Activated naive CD8-positive, alpha-beta T cell (primary cell): ENCODE results near the gene GAN.

Experiments
- H3K27ac Mint-ChIP-seq: one replicate; pipeline ENCODE4 v1.8.0; 2021; ENCODE audit warnings: mixed read lengths
- H3K27me3 Mint-ChIP-seq: one replicate; pipeline ENCODE4 v1.8.0; 2021; ENCODE audit warnings: mixed read lengths
- H3K36me3 Mint-ChIP-seq: one replicate; pipeline ENCODE4 v1.8.0; 2021; ENCODE audit warnings: mixed read lengths
- H3K4me1 Mint-ChIP-seq: one replicate; pipeline ENCODE4 v1.8.0; 2021; ENCODE audit warnings: low read depth, mixed read lengths
- H3K4me3 Mint-ChIP-seq: one replicate; pipeline ENCODE4 v1.8.0; 2021; ENCODE audit warnings: mild to moderate bottlenecking, mixed read lengths
- H3K9me3 Mint-ChIP-seq: one replicate; pipeline ENCODE4 v1.8.0; 2021; ENCODE audit warnings: low read depth, mixed read lengths

GAN gene

GRCh38 chr16:81284995-81285600 lies 29.7 kb upstream of the GAN start:
- no peaks in the 10 kb centered on the region for H3K36me3 Mint-ChIP-seq
- no peaks in the 10 kb centered on the region for H3K4me1 Mint-ChIP-seq
- no peaks in the 10 kb centered on the region for H3K27me3 Mint-ChIP-seq
- no peak overlapping the region for H3K27ac Mint-ChIP-seq
- H3K4me3 Mint-ChIP-seq, result no peak overlapping the region
- no peaks in the 10 kb centered on the region for H3K9me3 Mint-ChIP-seq

GRCh38 chr16:81286190-81286589 lies 28.6 kb upstream of the GAN start:
- Mint-ChIP-seq H3K4me3 (no peak overlapping the region), H3K36me3 (no peaks in the 10 kb centered on the region), H3K4me1 (no peaks in the 10 kb centered on the region), H3K27me3 (no peaks in the 10 kb centered on the region), H3K27ac (no peak overlapping the region), H3K9me3 (no peaks in the 10 kb centered on the region)

- H3K9me3 Mint-ChIP-seq, result no peaks in the 10 kb centered on the region
- no peak overlapping the region for H3K4me3 Mint-ChIP-seq
- no peaks in the 10 kb centered on the region for H3K36me3 Mint-ChIP-seq
- H3K27me3 Mint-ChIP-seq, result peaks cover 7% of the 10 kb centered on the region
- H3K4me1 Mint-ChIP-seq, result no peaks in the 10 kb centered on the region
- no peak overlapping the region for H3K27ac Mint-ChIP-seq
Measured at GRCh38 chr16:81291117-81291516, 23.6 kb upstream of the GAN start.

- Mint-ChIP-seq H3K4me3 (no peak overlapping the region), H3K27ac (no peak overlapping the region), H3K27me3 (peaks cover 9% of the 10 kb centered on the region), H3K36me3 (no peaks in the 10 kb centered on the region), H3K9me3 (no peaks in the 10 kb centered on the region), H3K4me1 (no peaks in the 10 kb centered on the region)
Measured at GRCh38 chr16:81292936-81293335, 21.8 kb upstream of the GAN start.

GRCh38 chr16:81293909-81294802 lies 20.6 kb upstream of the GAN start:
- Mint-ChIP-seq H3K4me3 (no peak overlapping the region), H3K27me3 (peaks cover 9% of the 10 kb centered on the region), H3K27ac (no peak overlapping the region), H3K4me1 (no peaks in the 10 kb centered on the region), H3K9me3 (no peaks in the 10 kb centered on the region), H3K36me3 (no peaks in the 10 kb centered on the region)

GRCh38 chr16:81296631-81297030 lies 18.1 kb upstream of the GAN start:
- Mint-ChIP-seq H3K27me3 (peaks cover 9% of the 10 kb centered on the region), H3K27ac (no peak overlapping the region), H3K36me3 (no peaks in the 10 kb centered on the region), H3K4me3 (no peak overlapping the region), H3K9me3 (no peaks in the 10 kb centered on the region), H3K4me1 (no peaks in the 10 kb centered on the region)

GRCh38 chr16:81307770-81308169 lies 7.0 kb upstream of the GAN start:
- Mint-ChIP-seq H3K27ac (peak overlapping the region; percentile 59), H3K27me3 (no peaks in the 10 kb centered on the region), H3K36me3 (no peaks in the 10 kb centered on the region)

GRCh38 chr16:81310045-81310644 lies 4.6 kb upstream of the GAN start:
- H3K4me1 Mint-ChIP-seq, result peaks cover 53% of the 10 kb centered on the region
- H3K27ac Mint-ChIP-seq, result peak overlapping the region; percentile 86
- no peaks in the 10 kb centered on the region for H3K27me3 Mint-ChIP-seq
- H3K4me3 Mint-ChIP-seq, result peak overlapping the region; percentile 10
- no peaks in the 10 kb centered on the region for H3K9me3 Mint-ChIP-seq
- no peaks in the 10 kb centered on the region for H3K36me3 Mint-ChIP-seq

More at GRCh38 chr16:81307770-81308169, 7.0 kb upstream of the GAN start:
- no peaks in the 10 kb centered on the region for H3K9me3 Mint-ChIP-seq
- H3K4me1 Mint-ChIP-seq, result peaks cover 36% of the 10 kb centered on the region
- H3K4me3 Mint-ChIP-seq, result no peak overlapping the region

GRCh38 chr16:81311762-81312161 lies 3.0 kb upstream of the GAN start:
- peak overlapping the region; percentile 51 for H3K27ac Mint-ChIP-seq
- no peaks in the 10 kb centered on the region for H3K9me3 Mint-ChIP-seq
- peaks cover 60% of the 10 kb centered on the region for H3K4me1 Mint-ChIP-seq
- no peaks in the 10 kb centered on the region for H3K27me3 Mint-ChIP-seq
- no peak overlapping the region for H3K4me3 Mint-ChIP-seq
- H3K36me3 Mint-ChIP-seq, result no peaks in the 10 kb centered on the region

GRCh38 chr16:81313701-81314602 lies 810 bp upstream of the GAN start:
- peak overlapping the region; percentile 92 for H3K4me3 Mint-ChIP-seq
- no peaks in the 10 kb centered on the region for H3K27me3 Mint-ChIP-seq
- H3K4me1 Mint-ChIP-seq, result peaks cover 68% of the 10 kb centered on the region
- no peaks in the 10 kb centered on the region for H3K36me3 Mint-ChIP-seq
- peak overlapping the region; percentile 85 for H3K27ac Mint-ChIP-seq
- no peaks in the 10 kb centered on the region for H3K9me3 Mint-ChIP-seq

GRCh38 chr16:81315271-81316175 lies 761 bp downstream of the GAN start:
- Mint-ChIP-seq H3K9me3 (no peaks in the 10 kb centered on the region), H3K27me3 (no peaks in the 10 kb centered on the region), H3K27ac (peak overlapping the region; percentile 76), H3K4me1 (peaks cover 66% of the 10 kb centered on the region), H3K36me3 (no peaks in the 10 kb centered on the region), H3K4me3 (peak overlapping the region; percentile 92)

GRCh38 chr16:81316176-81316496 lies 1.4 kb downstream of the GAN start:
- Mint-ChIP-seq H3K9me3 (no peaks in the 10 kb centered on the region), H3K27ac (peak overlapping the region; percentile 76), H3K4me1 (peaks cover 66% of the 10 kb centered on the region), H3K36me3 (no peaks in the 10 kb centered on the region), H3K27me3 (no peaks in the 10 kb centered on the region), H3K4me3 (peak overlapping the region; percentile 91)

GRCh38 chr16:81318711-81319110 lies 3.9 kb downstream of the GAN start:
- H3K36me3 Mint-ChIP-seq, result peaks cover 2% of the 10 kb centered on the region
- no peaks in the 10 kb centered on the region for H3K27me3 Mint-ChIP-seq
- peaks cover 54% of the 10 kb centered on the region for H3K4me1 Mint-ChIP-seq
- H3K4me3 Mint-ChIP-seq, result no peak overlapping the region
- H3K9me3 Mint-ChIP-seq, result no peaks in the 10 kb centered on the region
- no peak overlapping the region for H3K27ac Mint-ChIP-seq
